DMS 273 treated with DMSO at 0.1 percent for 48 hours (cell line): ENCODE measurements around the gene CELA2A.
A peak's percentile ranks its signal among the peaks of the same experiment; 100 is the strongest.
"Not testable (repeated sequence)": the region's sequence is repeated elsewhere in the genome, so short reads cannot be mapped to it uniquely, and the experiment has no call there.

Source experiments
- DNase-seq: peaks from one replicate; lab custom pipeline; 2025; lab: John Stamatoyannopoulos, UW

Gene CELA2A

DNA sequence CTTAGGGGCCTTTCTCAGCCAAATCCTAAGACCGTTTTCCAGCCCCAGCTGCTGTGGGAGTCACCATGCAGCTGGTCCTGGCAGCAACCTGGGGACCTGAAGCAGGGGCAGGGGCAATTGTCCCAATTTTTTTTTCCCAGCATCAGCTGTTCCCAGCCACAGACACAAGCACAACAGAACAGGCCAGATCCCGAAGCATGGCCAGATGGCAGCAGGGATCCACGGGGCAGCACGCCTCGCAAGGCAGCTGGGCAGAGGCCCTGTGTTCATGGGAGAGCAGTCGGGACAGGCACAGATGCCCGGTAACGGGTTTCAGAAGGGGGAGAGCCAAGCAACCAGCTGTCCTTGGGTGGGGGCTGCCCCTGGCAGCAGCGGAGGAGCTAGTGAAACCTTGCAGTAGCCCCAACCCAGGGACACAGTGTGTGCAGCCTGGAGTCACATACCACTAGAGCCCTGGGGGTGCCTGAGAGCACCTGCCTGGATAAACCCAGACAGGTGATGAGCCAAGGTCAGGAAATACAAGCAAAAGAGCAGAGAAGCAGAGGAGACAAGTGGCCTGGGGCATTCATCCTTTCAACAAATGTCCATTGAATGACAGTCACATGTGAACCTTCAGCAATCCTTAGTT is 13.4 kb downstream of the CELA2A start:
- DNase-seq, result peak; percentile 73

GRCh38 chr1:15471067-15471466 is 14.5 kb downstream of the CELA2A start:
- not testable (repeated sequence) for DNase-seq

DNA sequence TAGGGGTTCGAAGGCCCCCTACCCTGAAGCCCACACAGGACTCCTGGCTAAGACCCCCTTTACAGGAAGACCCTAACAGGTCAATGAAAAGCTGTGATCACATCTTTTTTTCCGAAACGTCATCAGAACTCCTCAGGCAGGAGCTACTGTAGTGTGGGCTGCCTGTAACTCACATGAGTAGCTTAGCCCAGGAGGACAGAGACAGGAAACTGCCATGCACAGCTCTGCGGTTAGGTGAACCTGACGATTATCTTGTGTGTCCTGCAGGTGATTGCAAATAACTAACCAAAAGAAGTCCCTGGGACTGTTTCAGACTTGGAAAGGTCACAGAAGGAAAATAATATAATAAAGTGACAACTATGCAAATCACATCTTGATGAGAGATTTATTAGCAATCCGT is 15.2 kb downstream of the CELA2A start:
- DNase-seq, result not testable (repeated sequence)

DNA sequence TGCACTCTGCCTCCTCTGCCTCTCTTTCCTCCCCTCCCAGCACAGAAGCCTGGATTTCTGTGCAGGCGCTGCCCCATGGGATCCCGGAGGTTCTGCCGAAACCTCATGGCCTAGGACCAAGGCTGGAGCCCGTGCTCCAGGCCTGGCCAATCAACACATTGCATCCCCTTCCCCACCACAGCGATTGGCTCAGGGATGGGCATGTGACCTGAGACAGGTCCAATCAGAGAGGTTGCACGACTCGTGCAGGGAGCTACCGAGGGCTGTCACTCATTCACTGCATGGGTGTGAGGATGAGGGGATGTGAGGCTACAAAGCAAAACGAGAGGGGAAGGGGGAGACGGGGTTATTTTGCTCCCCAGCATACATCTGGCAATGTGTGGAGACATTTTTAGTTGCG is 16.1 kb downstream of the CELA2A start:
- DNase-seq, result no peak

- no peak for DNase-seq
Measured at GRCh38 chr1:15475752-15476314, 19.3 kb downstream of the CELA2A start, which contains the start of gene CELA2B. TSS of gene CELA2B (plus strand) at chr1:15476104. CDS start at chr1:15476126, 22 bp downstream.

GRCh38 chr1:15476927-15477326 is 20.4 kb downstream of the CELA2A start:
- DNase-seq, result no peak

DNA sequence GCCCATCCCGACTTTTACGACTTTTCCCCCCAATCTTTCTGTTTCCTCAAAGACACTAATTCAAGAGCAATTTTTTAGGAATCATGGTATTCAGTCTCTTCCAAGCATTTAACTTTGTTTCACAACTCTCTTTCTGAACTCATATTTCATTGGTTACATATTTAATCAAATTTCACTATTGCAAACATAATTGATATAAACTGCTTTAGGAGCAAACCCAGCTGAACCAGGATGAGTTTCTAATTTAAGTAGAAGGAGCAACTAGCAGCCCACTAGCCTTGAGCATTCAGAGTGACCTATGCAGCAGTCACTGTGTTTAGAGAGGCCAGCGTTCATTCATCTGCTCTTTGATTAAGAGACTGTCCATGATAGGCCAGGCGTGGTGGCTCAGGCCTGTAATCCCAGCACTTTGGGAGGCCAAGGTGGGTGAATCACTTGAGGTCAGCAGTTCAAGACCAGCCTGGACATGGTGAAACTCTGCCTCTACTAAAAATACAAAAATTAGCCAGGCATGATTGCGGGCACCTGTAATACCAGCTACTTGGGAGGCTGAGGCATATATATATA is 21.2 kb downstream of the CELA2A start:
- no peak for DNase-seq

DNA sequence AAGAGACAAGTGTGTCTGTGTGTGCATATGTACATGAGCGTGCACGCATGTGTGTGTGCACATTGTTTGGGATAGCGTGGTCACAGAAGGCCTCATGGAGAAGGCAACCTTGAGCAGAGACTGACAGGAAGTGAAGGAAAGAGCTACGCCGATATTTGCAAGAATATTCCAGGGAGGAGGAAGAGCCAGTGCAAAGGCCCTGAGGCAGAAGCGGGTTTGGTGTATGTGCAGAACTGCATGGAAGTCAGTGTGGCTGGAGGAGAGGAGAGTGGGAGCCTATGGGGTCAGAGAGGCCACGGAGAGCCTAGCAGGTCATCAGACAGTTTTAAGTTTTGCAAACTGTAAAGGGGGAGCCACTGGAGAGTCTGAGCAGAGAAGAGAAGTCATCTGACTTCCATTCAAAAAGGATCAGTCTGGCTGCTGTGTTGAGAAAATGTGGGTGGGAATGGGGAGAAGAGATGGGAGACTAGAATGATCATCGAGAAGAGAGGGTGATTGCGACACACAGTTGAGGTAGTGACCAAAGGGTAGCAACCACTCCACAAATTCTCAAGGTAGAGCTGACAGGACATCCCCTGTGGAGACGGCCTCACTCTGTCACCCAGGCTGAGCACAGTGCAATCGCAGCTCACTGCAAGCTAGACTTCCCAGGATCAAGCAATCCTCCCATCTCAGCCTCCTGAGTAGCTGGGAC is 23.3 kb downstream of the CELA2A start:
- no peak for DNase-seq

DNA sequence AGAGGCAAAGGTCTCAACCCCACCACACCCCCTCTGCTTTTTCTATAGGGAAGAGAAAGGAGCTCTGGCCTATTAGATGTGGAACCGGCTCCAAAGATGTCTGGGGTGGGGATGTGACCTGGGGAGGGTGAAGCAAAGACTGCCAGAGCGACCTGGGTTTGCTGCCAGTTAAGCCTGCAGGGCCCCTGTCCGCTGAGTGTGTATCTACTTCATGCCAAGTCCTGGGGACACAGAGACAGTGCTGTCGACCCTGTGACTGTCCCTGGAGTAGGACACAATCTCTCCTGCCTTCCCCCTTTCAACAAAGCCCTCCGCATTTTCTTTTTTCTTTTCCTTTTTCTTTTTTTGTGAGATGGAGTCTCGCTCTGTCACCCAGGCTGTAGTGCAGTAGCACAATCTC is 25.9 kb downstream of the CELA2A start:
- DNase-seq, result not testable (repeated sequence)

- not testable (repeated sequence) for DNase-seq
Measured at GRCh38 chr1:15482983-15483543, 26.5 kb downstream of the CELA2A start.

- DNase-seq, result no peak
Measured at GRCh38 chr1:15483971-15484370, 27.4 kb downstream of the CELA2A start.

GRCh38 chr1:15484443-15484842 is 27.9 kb downstream of the CELA2A start:
- DNase-seq, result not testable (repeated sequence)

DNA sequence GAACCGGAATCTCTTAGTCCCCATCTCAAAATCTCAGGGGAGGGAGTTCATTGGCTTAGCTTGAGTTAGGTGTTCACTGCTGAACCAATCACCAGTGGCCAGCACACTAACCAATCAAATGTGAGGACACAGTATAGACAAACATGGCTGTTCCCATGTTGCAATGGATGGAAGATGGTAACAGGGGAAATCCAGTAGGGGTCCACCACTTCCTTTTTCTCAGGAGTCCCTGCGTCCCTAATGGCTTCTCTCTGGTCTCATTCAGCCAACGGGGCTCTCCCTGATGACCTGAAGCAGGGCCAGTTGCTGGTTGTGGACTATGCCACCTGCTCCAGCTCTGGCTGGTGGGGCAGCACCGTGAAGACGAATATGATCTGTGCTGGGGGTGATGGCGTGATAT is 29.1 kb downstream of the CELA2A start:
- DNase-seq, result no peak

- not testable (repeated sequence) for DNase-seq
Measured at GRCh38 chr1:15486844-15487610, 30.5 kb downstream of the CELA2A start.

GRCh38 chr1:15488371-15488770 is 31.8 kb downstream of the CELA2A start:
- DNase-seq, result no peak

GRCh38 chr1:15489052-15489736 is 32.7 kb downstream of the CELA2A start:
- peak; percentile 50 for DNase-seq

GRCh38 chr1:15491010-15491409 is 34.5 kb downstream of the CELA2A start:
- not testable (repeated sequence) for DNase-seq

- DNase-seq, result no peak
Measured at GRCh38 chr1:15492596-15492995, 36.1 kb downstream of the CELA2A start.

GRCh38 chr1:15493869-15494390 is 37.4 kb downstream of the CELA2A start:
- no peak for DNase-seq

DNA sequence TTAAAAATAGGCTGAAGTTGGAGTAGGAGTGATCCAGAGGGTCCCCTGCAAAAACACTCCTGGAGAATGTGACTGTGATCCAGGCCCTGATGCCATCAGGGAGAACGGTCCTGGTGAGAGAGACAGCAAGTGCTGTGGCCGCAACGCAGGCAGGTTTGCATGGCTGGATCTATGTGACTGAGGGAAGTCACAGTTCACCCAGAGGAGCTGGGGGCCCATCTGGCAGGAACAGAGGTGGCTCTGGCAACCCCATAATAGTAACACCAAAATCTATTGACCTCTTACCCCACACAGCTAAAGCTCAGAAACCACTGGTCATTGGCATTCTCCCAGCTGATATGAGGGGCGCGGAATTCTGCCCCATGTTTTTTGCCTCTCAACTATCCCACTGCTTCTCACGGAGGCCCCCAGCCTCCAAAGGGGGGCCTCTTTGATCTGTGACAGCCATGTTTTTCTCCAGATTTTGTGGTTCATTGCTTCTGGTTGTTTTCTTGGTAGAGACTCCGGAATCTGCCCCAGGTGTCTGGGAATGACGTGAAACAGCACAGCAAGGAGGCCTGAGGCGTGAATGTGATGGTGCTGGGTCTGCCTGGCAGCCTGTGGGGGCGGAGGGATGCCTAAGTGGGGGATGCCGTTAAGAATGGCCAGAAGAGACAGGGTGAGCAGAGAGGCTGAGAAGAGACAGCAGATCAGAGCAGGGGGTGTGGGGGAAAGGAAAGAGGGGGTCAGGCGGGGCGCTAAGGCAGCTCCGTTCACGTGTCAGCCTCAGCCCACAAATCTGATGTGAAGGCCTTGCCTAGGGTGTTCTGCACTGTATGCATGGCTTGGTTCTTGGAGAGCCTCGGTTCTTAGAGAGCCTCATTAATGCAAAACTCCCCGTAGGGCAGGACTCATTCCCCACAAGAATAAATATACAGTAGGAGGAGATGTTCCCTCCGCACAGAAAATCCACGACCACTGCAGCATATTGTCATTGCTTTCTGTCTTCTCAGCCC is 43.9 kb downstream of the CELA2A start:
- DNase-seq, result no peak
